Measurements from ENCODE around the gene SREK1IP1.

Gene SREK1IP1

DNA sequence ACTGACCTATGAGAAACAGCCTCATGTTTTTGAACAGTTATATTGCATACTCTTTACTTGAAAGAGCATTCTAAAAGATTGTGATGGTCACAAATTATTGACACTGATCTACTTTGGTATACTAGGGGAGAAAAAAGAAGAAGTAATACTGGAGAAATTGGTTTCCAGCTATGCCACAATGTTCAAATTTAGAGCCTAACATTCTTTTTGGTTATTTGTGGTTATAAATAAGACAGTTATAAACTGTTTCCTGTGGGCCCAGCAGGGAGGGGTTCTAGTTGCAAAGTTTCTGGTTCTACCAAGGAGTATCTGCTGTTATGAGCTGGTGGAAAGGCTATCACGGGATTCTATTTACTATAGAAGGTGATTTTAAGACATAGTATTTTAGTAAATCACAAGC is 5.0 kb upstream of the SREK1IP1 start:
- no peaks in the 10 kb centered on the region for H3K36me3 ChIP-seq (replicated peaks; ENCODE audit: low read depth, low read length)
- no peak overlapping the region for H3K4me2 ChIP-seq (ENCODE audit: low read length)
- no peaks in the 10 kb centered on the region for H3K9me3 ChIP-seq (ENCODE audit: insufficient read depth, low read length)
- no peaks in the 10 kb centered on the region for H4K20me1 ChIP-seq (ENCODE audit: insufficient read depth, low read length)
- no peak for TF ChIP-seq EZH2phosphoT487 (IDR thresholded peaks at IDR 0.05; ENCODE audit: low read depth)
- TF ChIP-seq, protein P1, sequence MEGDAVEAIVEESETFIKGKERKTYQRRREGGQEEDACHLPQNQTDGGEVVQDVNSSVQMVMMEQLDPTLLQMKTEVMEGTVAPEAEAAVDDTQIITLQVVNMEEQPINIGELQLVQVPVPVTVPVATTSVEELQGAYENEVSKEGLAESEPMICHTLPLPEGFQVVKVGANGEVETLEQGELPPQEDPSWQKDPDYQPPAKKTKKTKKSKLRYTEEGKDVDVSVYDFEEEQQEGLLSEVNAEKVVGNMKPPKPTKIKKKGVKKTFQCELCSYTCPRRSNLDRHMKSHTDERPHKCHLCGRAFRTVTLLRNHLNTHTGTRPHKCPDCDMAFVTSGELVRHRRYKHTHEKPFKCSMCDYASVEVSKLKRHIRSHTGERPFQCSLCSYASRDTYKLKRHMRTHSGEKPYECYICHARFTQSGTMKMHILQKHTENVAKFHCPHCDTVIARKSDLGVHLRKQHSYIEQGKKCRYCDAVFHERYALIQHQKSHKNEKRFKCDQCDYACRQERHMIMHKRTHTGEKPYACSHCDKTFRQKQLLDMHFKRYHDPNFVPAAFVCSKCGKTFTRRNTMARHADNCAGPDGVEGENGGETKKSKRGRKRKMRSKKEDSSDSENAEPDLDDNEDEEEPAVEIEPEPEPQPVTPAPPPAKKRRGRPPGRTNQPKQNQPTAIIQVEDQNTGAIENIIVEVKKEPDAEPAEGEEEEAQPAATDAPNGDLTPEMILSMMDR (IDR thresholded peaks at IDR 0.05; ENCODE audit: low read depth, low read length): no peak
- no peaks in the 10 kb centered on the region for H3K27me3 ChIP-seq (ENCODE audit: low read depth, low read length)
- no peak overlapping the region for H2AFZ ChIP-seq (ENCODE audit: low read depth, low read length)
- peaks cover 7% of the 10 kb centered on the region for H3K4me1 ChIP-seq (ENCODE audit: low read length)
- no peak overlapping the region for H3K4me3 ChIP-seq (ENCODE audit: low read length)
- H3K9ac ChIP-seq (ENCODE audit: low read length): no peak overlapping the region
- H3K79me2 ChIP-seq (ENCODE audit: low read length): peaks cover 22% of the 10 kb centered on the region
- H3K27ac ChIP-seq (ENCODE audit: low read length): no peak overlapping the region

DNA sequence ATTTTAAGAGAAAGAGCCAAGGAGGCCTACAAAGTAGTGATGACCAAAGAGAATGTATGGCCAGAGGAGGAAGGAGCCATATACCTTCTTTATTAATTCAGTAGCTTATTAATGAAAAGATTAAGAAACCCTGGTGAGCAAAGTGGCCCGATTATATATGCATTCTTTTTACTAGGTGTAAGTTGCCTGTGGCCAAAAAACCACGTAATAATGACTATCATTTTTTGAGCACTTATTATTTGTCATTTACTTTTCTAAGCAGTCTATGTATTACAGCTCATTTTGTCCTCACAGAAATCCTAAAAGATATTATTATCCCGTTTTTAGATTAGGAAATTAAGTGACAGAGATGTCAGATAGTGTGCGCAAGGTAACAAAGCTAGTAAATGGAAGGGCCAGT is 3.2 kb upstream of the SREK1IP1 start:
- Histone ChIP-seq H3K4me3 (ENCODE audit: low read length) (no peak overlapping the region), H3K36me3 (replicated peaks; ENCODE audit: low read depth, low read length) (no peaks in the 10 kb centered on the region), H2AFZ (ENCODE audit: low read depth, low read length) (no peak overlapping the region), H3K27ac (ENCODE audit: low read length) (no peak overlapping the region), H3K9me3 (ENCODE audit: insufficient read depth, low read length) (no peaks in the 10 kb centered on the region), H3K27me3 (ENCODE audit: low read depth, low read length) (no peaks in the 10 kb centered on the region), H3K79me2 (ENCODE audit: low read length) (peaks cover 39% of the 10 kb centered on the region), H3K9ac (ENCODE audit: low read length) (no peak overlapping the region), H3K4me2 (ENCODE audit: low read length) (no peak overlapping the region), H3K4me1 (ENCODE audit: low read length) (peaks cover 16% of the 10 kb centered on the region), H4K20me1 (ENCODE audit: insufficient read depth, low read length) (no peaks in the 10 kb centered on the region)
- TF ChIP-seq, protein P1 (IDR thresholded peaks at IDR 0.05; ENCODE audit: low read depth, low read length): no peak
- TF ChIP-seq EZH2phosphoT487 (IDR thresholded peaks at IDR 0.05; ENCODE audit: low read depth): no peak

DNA sequence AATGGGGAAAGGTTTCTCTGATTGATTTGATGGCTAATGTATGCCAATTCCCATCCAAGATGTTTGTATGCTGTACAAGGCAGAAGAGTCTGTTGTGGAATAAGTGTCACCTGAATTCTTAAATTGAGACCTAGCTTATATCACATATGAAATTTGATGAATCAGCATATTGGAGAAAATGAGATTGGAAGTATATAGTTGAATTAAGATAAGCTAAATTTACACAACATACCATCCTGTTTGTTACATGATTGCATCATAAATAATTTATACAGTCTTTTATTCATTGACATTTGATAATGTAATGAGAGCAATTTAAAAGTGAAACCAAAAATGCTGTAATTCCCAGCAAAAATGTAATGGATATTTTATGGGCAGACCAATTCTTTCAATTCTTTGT is 1.4 kb upstream of the SREK1IP1 start:
- Histone ChIP-seq H3K9me3 (ENCODE audit: insufficient read depth, low read length) (no peaks in the 10 kb centered on the region), H3K9ac (ENCODE audit: low read length) (no peak overlapping the region), H3K27me3 (ENCODE audit: low read depth, low read length) (no peaks in the 10 kb centered on the region), H3K36me3 (replicated peaks; ENCODE audit: low read depth, low read length) (no peaks in the 10 kb centered on the region), H3K4me2 (ENCODE audit: low read length) (peak overlapping the region; percentile 88), H3K79me2 (ENCODE audit: low read length) (peaks cover 54% of the 10 kb centered on the region), H4K20me1 (ENCODE audit: insufficient read depth, low read length) (no peaks in the 10 kb centered on the region), H3K4me3 (ENCODE audit: low read length) (peak overlapping the region; percentile 96), H3K27ac (ENCODE audit: low read length) (no peak overlapping the region), H2AFZ (ENCODE audit: low read depth, low read length) (no peak overlapping the region), H3K4me1 (ENCODE audit: low read length) (peaks cover 20% of the 10 kb centered on the region)
- TF ChIP-seq, protein P1 (IDR thresholded peaks at IDR 0.05; ENCODE audit: low read depth, low read length): no peak
- no peak for TF ChIP-seq EZH2phosphoT487 (IDR thresholded peaks at IDR 0.05; ENCODE audit: low read depth)

DNA sequence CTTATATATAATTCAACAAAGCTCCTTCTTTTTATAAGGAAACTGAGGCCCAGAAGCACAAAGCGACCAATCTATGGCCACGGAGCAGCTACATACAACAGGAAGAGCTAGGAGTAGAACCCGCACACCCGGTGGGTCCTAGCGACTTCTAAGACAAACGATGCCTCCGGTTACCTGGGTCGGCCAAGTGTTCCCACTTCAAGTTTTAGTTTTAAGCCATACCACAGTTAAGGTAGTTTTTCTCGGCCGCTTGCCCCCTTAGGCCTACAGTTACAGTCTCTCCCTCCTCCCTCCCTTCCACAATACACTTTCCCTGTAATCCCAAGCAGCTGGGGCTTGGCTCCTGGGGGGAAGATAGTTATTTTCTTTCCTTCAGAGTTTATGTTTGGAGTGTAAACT is 533 bp downstream of the SREK1IP1 start:
- no peaks in the 10 kb centered on the region for H3K27me3 ChIP-seq (ENCODE audit: low read depth, low read length)
- H2AFZ ChIP-seq (ENCODE audit: low read depth, low read length): peak overlapping the region; percentile 97
- TF ChIP-seq EZH2phosphoT487 (IDR thresholded peaks at IDR 0.05; ENCODE audit: low read depth): no peak
- TF ChIP-seq, protein P1 (IDR thresholded peaks at IDR 0.05; ENCODE audit: low read depth, low read length): no peak
- peaks cover 60% of the 10 kb centered on the region for H3K79me2 ChIP-seq (ENCODE audit: low read length)
- H3K9me3 ChIP-seq (ENCODE audit: insufficient read depth, low read length): no peaks in the 10 kb centered on the region
- peak overlapping the region; percentile 89 for H3K9ac ChIP-seq (ENCODE audit: low read length)
- peak overlapping the region; percentile 96 for H3K4me3 ChIP-seq (ENCODE audit: low read length)
- H3K36me3 ChIP-seq (replicated peaks; ENCODE audit: low read depth, low read length): no peaks in the 10 kb centered on the region
- peak overlapping the region; percentile 85 for H3K4me2 ChIP-seq (ENCODE audit: low read length)
- no peaks in the 10 kb centered on the region for H4K20me1 ChIP-seq (ENCODE audit: insufficient read depth, low read length)
- H3K4me1 ChIP-seq (ENCODE audit: low read length): peaks cover 20% of the 10 kb centered on the region
- H3K27ac ChIP-seq (ENCODE audit: low read length): peak overlapping the region; percentile 62
